Lower leg skin (tissue), 3 donors: ENCODE data around the gene PCYT2.

Experiments
- CTCF ChIP-seq, 3 donors: fragments of 450-650 bp; IDR thresholded peaks; one replicate each; pipeline ENCODE4 v1.5.1; 2016; ENCODE audit warnings: antibody characterized with exemption in 3 of 3, mild to moderate bottlenecking in 3 of 3, moderate library complexity in 2 of 3
- POLR2A ChIP-seq, 2 donors: fragments of 450-650 bp; IDR thresholded peaks; one replicate each; pipeline ENCODE4 v1.6.1; 2016 to 2017; ENCODE audit warnings: antibody characterized with exemption in 2 of 2, mild to moderate bottlenecking in 1 of 2, moderate library complexity in 1 of 2

GRCh38 chr17:81934850-81935708, 23.9 kb upstream of the PCYT2 start:
- TF ChIP-seq POLR2A (IDR thresholded peaks at IDR 0.05) (no peak), CTCF (IDR thresholded peaks at IDR 0.05) (no peak)
